ENCODE data around the gene RAD18.
A peak's percentile ranks its signal among the peaks of the same experiment; 100 is the strongest.

RAD18 gene

DNA sequence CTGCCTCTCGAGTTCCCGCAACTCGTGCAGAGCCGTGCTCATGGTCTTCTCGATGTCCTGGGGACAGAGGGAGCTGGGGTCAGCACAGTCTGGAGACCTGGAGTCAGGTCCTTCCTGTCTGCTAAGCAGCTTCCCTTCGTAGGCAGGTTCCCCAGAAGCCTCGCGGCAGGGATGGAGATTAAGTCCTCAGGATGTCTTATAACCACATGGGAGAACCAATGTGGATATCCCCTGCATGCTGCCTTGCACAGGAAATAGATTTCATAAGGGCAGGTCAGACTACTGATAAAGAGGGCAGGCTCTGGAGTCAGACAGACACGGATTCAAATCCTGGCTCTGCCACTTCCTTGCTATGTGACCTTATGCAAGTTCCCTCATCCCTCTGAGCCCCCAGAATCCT lies 22.6 kb upstream of the RAD18 start:
- no peak for DNase-seq (ENCODE audit: low read depth)

DNA sequence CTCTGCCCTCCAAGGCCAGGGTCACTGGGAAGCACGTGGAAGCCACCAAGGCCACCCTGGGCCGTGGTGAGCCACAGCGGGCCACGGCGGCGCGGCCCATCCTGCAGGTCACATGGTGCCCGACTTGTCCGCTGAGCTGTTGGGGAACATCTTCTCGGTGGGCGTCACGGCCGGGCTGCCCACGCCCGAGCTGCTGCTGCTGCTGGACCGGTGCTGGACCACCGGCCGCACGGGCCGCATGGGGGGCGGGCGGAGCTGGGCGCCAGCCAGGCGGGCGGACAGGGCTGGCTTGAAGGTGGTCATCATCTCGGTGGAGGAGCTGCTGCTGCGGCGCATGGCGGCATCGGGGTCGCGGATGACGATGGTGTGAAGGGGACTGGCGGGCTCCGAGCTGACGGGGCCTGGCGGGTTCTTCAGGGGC lies 22.1 kb upstream of the RAD18 start:
- DNase-seq (ENCODE audit: low read depth): no peak

DNA sequence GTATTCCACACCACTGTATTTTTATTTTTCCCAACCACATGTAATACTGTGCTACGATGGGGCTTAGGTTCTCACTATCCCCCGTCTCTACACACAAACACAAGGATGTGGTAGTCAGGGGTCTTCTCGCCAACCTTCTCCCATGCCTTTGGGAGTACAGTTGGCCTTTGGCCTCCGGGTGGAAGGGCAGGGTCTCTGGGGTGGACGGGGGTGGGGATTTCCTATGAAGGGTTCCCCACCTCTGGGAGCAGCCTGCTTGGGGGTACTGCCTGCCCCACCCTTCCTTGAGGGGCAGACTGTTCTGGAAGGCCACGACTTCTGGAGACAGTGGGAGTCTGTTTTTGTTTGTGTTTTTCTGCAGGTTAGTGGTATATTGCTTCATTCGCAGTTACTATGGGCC lies 21.3 kb upstream of the RAD18 start:
- no peak for DNase-seq (ENCODE audit: low read depth)

DNA sequence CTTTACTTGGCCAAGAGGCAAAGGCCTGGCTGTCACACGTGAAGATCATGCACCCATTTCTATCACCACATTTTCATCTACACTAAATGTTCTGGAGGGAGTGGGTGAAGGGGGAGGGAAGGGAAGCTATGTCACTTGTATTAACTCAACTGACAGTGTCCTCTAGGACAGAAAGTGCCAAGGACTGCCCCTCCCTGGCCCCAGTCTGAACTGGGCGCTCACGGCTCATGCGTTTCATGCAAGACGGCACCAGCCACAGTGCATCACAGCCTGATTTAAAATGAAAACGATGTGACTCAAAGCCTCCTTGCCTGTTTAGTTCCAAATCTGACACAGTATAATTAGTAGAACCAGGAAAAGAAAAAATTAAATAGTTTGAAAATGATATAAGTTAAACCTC lies 20.8 kb upstream of the RAD18 start:
- no peak for DNase-seq (ENCODE audit: low read depth)

DNA sequence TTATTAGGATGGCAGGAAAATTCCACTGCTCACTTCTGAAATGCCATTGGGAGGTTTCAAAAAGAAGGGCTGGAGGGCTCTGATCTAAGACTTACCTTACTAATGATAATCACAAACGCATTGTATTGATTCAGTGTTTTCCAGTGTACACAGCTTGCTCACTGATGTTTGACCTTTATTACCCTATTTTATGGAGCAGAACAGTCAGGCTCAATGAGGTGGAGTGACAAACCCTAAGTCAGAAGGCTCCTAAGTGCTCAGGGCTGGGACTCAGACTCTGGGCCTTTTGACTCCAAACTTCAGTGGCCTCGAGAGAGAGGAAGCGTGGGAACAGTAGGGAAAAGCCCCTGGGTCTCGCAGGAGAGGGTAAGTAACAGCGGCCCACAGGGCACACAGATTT lies 20.3 kb upstream of the RAD18 start:
- DNase-seq (ENCODE audit: low read depth): no peak

DNA sequence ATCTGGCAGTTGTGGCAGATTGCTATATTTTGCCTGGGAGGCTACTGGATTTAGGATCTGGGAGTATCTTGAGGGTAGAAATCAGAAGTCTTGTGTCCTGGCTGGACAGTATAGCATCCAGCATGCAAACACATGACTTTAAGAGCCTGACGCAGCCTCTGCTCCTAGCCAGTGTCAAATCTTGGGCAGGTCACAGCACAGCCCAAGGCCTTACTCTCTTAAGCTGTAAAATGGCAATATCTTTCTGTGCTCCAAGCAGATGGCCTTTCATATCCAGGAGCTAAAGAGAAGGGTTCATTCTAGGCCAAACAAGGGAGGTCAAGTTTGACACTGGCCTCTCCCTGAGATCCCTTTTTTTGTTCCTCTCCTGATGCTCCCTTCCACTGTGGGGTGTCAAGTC lies 19.8 kb upstream of the RAD18 start:
- no peak for DNase-seq (ENCODE audit: low read depth)

DNA sequence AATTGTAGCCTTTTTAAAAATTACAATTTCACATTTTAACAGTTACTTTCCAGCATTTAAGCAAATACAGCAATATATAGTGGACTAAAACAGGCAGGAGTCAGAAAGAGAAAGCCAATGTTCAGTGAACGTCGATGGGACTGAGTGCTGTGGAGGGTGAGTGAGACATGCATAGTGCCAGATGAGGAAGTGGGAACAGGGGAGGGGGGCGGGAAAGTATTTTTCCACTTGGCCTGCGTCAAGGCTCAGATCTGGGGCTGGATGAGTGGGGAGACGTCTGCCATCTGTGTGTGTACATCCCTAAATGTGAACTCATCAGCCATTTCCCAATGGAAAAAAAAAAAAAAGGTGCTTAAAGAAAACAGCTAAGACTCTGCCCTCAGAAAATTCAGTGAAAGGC lies 19.2 kb upstream of the RAD18 start:
- no peak for DNase-seq (ENCODE audit: low read depth)

DNA sequence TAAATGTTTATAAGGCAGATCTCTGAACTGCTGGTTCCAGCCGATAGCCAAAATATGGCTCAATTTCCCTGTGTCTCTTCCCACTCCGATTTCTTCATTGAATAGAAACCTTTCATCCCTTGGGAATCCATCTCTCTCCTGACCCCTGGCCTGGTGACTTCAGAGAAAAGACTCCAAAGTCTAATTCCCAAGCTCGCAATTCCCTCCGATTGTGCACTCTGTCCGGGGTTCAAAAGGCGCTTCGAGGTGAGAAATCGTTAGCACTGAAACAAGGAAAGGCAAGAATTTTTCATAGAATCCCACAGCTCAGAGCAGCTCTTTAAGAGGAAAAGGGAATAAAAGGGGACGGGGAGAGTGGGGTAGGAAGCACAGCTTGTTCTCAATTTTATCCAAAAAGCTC lies 18.4 kb upstream of the RAD18 start:
- DNase-seq (ENCODE audit: low read depth): no peak

DNA sequence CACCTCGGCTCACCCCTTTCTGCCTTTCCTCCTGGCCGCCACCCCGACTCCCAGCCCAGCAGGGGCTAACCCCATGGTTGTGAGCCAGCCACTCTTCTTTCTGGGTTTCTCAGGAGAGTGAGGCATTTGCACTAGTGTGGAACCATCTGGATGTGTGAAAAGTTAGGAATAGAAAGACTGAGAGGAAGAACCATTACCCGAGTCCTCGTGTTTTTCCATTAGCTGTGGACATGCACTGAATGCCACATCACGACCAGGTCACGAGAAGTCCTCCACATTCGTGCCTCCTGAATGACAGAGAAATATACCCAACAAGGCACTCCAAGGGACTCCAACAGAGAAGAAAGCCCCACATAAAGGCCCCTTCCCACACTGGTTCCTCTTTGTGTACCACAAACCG lies 18.0 kb upstream of the RAD18 start:
- DNase-seq (ENCODE audit: low read depth): no peak

DNA sequence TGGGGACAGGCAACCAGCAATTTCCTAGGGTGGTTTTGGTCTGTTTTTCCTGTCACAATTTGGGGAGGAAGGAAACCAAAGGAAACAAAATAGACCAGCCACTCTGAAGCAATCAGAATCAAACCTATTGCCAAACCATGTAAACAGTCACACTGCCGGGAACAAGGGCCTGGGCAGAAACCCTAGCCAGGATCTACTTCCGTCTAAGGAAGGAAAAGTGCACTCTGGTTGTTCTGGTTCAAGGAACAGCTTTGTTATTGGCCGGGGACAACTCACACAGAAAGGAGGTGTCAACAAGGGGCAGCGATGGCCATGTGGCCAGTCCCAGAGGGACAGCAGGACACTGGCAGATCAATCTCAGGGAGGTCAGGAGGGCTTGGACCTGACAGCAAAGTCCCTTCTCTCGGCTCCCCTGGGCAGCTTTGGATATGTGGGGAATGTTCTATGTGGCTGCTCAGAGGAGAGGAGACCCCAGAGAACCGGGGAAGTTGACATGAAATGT lies 17.5 kb upstream of the RAD18 start:
- no peak for DNase-seq (ENCODE audit: low read depth)

DNA sequence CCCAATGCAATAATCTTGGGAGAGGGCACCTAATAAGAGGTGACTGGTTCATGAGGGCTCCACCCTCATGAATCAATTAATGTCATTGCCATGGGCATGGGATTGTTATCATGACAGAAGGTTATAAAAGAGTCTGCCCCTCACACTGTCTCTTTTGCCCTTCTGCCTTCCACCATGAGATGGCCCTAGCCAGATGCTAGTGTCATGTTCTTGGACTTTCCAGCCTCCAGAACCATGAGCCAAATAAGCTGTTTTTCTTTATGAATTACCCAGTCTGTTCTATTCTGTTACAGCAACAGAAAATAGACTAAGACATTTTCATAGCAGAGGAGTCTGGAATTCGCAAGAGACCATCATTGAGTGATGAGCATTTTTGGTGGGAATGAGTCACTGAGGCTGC lies 16.0 kb upstream of the RAD18 start:
- no peak for DNase-seq (ENCODE audit: low read depth)

DNA sequence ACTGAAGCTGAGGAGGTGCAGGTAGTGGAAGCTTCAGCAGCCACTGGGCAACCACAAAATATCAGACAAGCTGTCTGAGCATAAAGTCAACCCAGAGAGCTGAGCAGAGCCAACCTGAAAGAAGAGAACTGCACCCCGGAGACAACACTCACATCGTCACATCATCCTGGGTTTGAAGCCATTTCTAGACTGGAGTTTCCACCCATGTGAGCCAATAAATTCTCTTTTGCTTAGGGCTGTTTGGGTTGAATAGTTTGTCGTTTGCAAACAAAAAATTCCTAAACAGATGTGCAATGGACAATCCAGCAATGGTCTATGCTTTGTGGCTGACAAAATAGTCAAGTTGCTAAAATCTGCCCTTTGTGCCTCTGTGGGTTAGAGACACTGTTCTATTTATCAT lies 15.3 kb upstream of the RAD18 start:
- DNase-seq (ENCODE audit: low read depth): no peak

DNA sequence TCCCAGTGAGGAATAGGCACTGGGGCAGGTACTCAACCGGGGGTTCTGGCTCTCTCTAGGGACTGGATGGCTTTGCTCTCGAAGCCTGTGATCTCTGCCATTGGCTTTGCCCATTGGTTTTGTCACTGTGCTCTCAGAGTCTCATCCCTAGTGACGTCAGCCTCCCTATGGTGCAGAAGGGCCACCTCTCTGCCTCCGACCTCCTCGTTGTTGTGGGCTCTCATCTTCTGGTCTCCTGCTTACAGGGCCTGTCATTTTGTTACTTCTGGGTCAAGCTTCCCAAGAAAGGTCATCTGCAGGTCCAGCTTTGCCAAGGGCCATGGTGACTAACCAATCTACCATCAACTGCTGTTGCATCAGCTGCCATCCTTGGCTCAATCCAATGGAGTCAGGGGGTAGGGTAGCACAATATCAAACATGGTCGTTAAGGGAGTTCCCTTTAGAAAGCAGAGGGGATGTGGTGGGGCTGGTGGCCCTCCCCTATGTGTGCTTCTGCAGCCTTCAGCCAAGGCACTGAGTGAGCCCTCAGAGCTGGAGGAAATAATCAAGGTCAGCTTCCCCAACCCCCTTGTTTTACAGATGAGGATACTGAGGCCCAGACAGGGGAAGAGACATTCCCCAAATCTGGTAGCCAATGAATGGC lies 13.4 kb upstream of the RAD18 start:
- DNase-seq (ENCODE audit: low read depth): no peak

DNA sequence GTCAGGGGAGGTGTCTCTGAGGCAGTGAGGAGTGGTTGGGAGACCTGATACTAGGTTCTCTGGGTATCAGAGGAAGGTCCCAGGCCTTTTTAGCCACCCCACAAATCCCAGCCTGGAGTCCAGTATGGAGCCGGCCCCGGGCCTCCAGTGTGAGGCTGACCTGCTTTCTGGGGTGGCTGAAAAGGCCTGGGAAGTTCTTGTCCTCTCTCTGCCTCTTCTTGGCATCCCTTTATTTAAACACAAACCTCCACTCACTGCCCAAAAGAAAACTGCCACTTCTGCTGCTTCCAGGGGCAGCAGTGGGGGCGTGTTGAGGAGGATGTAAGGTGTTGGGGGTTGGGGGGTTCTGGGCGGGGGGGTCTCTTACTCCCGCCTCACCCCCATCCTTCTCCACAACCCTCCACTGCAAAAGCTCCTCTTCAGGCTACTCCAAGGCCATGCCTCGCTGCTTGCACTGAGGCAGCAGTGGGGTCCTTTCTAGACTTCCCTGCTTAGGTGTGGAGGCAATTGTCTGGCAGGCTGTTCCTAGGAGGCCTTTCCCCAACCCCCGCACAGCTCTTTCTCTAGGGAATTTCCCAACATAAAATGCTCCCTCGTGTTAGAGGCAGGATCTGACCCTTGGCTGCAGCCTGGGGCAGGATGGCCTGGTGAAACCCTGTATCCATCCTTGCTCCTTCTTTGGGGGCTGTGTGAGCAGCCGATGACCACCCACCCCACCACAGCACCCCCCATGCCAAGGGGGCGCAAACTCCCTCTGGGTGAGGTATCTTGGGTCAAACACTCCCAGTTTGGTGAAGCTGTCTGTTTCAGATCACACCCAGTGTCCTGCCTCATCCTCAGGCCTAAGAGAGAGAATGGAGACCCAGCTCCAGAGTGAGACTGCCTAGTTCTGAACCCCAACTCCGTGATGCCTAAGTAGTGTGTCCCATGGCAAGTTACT lies 12.1 kb upstream of the RAD18 start:
- DNase-seq (ENCODE audit: low read depth): no peak

DNA sequence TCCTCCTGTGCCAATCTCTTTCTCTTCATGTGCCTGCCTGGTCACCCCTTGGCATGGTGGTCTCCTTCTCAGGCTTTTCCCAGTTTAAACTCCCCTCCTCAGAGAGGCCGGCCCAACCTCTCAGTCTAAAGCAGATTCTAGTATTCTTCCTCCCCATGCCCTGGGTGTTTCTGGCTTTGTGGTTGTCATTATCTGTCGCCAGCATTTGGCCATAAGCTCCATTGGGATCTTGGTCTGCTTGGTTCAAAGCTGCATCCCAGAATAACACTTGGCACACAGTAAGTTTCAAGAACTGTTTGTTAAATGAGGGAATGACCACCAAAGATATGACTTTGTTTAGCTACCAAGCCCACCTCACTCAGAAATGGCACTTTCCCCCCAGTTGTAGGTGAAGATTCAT lies 11.2 kb upstream of the RAD18 start:
- DNase-seq (ENCODE audit: low read depth): no peak

DNA sequence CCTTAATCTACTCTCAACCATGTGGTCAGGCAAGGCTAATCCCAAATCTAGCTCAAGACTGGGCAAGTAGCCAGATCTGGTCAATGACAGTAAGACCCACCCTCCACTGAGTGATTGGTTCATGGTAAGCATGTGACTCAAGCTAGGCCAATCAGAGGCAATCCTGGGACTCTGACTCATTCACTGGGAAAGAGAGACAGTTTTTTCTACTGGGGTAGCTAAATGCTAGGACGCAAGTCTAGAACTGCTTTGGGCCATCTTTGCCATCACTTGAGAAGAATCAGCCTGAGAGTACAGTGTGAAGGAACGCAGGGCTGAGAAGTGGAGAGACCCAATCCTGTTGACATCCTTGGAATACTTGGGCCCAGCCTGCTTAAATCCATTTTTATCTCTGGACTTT lies 9.4 kb upstream of the RAD18 start:
- no peak for DNase-seq (ENCODE audit: low read depth)

DNA sequence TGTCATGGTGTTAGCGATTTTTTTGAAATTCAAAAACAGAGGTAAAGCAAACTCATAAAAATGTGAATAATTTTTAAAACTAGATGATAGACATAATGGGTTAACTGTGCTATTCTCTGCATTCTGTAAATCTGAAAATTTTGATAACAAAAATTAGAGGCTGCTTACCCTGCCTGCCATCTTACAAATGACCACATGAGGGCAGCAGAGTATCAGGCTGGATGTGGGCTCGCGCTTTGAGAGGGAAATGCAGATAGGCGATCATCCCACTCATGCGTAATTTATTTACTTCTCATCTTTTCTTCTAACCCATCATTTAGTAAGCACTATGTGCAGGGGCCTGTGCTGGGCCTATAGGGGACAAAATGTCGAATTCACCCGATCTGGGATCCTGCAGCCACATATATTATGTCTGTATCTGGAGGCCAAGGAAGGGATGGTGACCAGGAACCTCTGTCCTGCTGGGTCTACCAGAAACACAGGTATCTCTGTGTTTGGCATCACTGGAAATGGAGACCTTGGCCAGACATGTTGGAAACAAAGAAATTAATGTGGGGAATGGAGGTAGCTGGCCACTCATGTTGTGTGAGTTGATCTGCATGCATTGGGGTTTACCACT lies 7.8 kb upstream of the RAD18 start:
- DNase-seq (ENCODE audit: low read depth): peak; percentile 56

DNA sequence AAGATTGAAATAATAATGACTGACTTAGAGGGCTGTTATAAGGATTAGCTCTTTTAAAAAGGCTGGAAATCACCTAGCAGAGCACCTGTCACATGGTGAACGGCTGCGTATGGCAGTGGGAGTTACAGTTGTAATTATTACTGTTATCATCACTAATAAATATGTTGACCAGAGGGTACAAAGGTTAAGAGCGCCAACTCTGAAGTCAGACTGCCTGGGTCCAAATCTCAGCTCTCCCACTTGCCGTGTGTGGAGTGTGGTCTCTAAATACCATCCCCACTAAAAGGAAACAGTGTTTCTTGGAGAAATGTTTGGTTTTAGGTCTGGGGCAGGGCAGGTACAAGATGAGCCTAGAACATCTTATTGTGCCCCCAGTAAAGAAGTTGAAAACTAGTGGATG lies 6.0 kb upstream of the RAD18 start:
- no peak for DNase-seq (ENCODE audit: low read depth)

DNA sequence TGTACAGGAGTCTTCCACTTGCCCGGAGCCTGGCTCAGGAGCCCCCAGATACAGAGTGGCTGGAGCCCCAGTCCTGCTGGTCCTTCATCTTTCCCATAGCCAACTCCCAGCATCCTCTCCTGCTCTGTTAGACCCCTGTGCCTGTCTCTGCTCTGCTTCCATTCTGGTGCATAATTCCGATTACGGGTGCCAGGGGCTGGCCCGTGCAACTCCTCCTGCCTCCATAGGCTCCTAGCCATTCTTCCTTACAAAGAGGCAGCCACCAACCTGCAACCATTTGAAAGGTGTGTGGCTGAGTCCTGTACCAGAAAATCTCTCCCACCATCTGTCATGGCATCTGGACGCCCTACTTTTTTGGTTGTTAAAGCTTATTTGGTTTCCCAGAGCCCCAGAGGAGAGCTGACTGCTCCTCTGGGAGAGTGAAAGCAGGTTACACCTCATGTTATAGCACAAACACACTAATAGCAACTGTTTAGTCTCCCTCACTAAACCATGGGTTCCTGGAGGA lies 5.2 kb upstream of the RAD18 start:
- no peak for DNase-seq (ENCODE audit: low read depth)

DNA sequence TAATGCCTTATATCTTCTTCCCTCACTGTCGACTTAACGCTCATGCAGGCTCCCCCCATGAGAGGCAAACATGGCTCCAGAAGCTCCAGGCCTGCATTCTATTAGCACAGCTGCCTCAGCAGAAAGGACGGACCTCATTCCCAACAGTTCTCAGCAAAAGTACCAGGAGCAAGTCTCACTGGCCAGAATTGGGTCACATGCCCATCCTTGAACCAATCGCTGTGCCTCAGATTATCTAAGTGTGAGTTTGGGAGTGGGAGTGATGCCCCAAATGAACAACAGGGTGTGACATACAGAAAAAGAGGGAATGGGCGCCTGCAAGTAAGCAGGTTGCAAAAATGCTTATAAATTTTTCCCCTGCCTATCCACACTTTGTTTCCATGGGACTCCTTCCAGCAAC lies 4.3 kb upstream of the RAD18 start:
- DNase-seq (ENCODE audit: low read depth): no peak

DNA sequence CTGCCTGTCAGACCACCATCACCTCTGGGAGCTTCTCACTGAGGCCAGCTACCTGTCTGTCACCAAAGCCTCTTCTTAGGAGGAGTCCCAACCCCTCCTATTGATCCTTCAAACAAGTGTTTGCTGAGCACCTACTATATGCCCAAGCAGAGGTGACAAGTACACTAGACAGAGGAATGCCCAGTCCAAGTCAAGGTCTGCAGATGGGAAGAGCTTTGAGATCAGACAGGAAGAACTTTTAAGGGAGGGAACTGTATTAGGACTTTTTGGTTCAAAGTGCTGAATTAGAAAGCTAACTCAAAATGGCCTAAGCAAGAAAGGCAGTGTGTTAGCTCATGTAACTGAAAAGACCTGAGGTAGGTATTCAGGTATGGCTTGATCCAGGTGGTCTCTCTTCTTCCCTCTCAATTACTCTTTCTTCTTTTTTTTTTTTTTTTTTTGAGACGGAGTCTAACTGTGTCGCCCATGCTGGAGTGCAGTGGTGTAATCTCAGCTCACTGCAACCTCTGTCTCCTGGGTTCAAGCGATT lies 3.6 kb upstream of the RAD18 start:
- no peak for DNase-seq (ENCODE audit: low read depth)

DNA sequence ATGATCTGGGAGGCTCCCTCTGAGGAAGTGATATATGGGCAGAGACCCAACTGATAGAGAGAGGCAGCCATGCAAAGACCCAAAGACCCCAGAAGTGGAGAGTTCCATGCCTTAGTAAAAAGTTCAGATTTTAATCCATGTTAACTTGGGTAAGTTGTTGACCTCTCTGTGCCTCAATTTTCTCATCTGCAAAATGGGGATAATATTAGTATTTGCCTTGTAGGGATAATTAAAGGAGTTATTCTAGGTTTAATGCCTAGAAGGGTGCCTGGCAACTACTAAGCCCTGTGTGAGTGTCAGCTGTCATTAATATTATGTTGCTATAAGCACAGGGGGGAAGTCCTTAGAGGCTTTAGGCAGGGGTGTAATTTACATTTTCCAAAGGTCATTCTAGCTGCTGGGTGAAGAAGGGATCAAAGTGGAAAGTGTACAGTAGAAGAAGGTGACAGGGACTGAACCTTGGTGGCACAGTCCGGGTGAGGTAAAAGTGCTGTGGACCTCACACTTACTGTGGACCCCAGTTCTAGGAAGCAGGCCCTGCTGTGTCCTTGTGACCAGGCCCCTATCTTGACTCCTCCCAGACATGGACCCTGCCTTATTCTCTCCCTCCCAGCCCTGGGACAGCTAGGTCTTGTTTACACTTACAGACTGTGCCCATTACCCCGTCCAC lies 3.0 kb upstream of the RAD18 start:
- no peak for DNase-seq (ENCODE audit: low read depth)

Data from activated gamma-delta T cell treated with anti-CD3 and anti-CD28 coated beads, Interleukin-2, amount 50 U/mL, for 16 hours (primary cell).